GF-D8 (cell line): ENCODE results near the gene UBL5.

Experiments
- DNase-seq: peaks from one replicate; lab custom pipeline; 2025; lab: John Stamatoyannopoulos, UW

The UBL5 gene

DNA sequence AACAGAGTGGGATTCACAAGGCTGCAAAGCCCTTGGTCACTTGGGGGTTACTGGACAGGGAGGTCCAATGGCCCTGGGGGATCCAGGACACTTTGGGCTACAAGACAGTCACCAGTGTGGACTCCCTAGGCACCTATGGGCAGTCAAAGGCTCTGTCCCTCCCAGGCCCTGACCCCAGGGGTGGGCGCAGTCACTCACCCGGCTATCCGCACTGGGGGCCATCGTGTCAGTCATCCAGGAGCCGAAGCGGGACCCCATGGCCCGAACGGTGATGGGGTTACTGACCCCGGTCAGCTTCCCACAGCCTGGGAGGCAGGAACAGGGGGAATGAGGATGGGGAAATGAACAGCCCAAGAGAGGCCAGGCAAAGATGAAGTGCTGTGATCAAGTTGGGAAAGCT is 28.9 kb downstream of the UBL5 start:
- no peak for DNase-seq

DNA sequence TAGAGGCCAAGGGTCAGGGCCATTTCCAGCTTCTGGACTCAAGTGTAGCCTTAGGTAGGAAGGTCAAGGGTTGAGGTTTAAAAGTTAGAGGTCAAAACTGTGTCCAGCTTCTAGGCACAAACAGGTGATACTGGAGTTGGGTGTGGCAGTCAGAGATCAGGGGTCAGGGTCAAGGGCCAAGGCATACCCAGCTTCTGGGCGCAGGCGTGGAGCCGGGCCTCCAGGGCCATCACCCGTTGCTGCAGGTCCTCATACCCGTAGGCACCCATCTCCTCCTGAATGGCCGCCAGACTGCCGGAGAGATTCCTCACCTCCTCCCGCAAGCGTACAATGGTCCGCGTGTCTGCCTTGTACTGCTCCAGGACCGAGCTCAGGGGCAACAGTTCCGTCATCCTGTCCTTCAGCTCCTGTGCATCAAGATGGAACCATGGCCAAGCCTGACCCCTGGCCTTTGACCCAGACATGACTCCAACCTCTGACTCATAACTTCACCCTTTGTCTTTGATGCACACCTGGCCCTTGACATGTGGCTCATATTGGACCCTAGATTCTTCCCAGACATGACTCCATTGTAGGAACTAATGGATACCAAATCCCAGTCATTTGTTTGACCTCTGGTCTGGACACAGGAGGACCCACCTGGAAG is 29.5 kb downstream of the UBL5 start:
- no peak for DNase-seq

DNA sequence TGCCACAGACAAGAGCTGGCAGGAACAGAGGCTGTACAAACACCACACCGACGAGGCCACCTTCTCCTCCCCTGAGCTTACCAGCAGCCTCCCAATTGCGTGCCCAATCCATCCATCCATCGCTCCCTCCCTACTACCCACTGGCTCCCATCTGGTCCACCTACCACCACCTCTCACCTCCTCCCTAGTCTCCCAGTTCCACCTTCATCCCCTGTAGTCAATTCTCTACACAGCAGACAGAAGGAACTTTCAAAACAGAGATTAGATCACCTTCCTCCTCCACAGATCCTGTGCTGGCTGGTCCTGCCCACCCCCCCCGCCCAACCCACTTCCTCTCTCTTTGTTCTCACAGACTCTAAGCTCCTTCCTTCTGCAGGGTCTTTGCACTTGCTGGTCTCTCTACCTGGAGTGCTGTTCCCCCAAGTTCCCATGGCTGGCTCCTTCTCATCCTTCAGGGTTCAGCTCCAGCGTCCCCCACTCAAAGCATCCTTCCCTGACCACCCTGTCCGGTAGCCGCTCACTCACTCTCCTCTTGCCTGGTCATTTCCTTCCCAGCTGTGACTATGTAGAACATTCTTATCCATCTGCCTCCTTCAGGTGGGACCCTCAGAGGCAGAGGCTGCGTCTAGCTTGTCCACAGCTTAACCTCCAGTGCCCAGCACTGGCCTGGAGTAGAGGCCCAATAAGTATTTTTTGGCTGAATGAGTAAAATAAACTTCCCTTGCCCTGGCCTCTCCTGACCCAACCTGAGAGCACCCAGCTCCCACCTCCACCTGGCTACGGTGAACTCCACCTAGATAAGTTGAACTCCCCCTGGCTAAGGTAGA is 30.4 kb downstream of the UBL5 start:
- DNase-seq: peak; percentile 24

DNA sequence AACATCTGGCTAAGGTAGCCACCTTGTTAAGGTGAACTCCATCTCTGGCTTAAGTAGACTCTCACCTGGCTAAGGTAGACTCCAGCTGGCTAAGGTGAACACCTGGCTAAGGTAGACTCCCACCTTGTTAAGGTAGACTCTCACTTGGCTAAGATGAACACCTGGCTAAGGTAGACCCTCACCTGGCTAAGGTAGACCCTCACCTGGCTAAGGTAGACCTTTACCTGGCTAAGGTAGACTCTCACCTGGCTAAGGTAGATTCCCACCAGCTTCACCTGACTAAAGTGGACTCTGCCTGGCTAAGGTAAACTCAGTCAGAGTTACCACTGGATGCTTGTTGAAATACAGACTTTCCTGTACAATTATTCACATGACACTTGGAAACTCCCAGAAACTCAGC is 31.0 kb downstream of the UBL5 start:
- no peak for DNase-seq

DNA sequence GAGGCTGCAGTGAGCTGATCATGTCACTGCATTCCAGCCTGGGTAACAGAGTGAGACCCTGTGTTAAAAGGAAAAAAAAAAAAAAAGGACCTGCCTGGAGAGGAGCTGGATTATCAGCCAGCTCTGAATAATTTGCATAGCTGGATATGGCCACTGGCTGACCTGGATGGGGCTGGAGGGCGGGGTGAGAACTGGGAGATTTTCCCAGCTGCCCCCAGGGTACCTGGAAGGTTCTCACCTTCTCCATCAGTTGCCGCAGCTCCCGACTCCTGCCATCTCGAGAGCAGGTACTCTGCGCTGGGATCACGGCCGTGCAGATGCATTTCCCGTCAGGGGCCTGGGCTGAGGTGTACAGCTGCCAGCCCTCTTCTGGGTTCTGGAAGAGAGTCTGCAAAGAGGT is 32.7 kb downstream of the UBL5 start:
- DNase-seq: no peak

DNA sequence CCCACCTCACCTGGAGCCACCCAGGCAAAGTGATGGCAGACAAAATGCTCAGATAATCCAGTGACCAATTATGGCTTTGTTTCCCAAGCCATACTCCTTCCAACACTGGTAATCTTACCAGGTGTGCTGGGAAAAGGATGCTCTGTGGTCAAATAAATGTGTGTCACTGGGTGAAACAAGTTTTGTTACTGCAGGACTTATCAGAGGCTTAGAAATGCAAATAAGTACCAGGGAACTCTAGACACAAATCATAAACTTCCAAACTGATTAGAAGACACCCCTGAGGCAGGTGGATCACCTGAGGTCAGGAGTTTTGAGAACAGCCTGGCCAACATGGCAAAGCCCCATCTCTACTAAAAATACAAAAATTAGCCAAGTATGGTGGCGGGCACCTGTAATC is 33.8 kb downstream of the UBL5 start:
- DNase-seq: no peak

DNA sequence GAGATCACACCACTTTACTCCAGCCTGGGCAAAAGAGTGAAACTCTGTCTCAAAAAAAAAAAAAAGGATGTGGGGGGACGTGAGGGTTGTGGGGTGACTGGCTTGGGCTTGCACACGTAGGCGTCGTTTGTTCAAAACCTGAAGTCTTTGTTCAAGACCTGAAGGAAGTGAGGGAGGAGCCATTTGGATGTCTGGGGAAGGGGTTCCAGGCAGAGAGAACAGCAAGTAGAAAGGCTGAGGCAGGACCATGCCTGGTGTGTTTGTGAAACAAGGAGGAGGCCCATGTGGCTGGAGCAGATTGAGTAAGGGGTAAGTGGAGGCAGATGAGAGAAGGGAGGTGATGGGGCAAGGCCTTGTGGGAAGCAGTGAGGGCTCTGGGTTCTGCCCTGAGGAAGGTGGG is 35.2 kb downstream of the UBL5 start:
- DNase-seq: no peak

DNA sequence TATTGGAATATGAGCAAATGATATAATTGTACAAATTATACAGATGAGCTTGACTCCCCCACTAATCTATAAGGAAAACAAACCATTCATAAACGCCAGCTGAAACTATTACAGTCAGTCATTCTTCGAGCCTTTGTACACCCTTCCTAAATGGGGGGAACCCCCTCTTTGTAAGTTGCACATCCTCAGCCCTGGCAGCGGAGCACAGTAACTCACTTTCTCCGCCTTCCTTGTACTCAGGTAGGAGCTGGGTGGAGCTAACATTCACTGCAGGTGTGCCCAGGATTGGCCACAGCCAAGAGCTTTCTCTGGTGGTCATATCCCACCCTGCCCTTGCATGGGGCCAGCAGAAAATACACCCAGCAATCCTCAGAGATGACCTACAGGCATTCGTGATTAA is 36.0 kb downstream of the UBL5 start:
- no peak for DNase-seq

DNA sequence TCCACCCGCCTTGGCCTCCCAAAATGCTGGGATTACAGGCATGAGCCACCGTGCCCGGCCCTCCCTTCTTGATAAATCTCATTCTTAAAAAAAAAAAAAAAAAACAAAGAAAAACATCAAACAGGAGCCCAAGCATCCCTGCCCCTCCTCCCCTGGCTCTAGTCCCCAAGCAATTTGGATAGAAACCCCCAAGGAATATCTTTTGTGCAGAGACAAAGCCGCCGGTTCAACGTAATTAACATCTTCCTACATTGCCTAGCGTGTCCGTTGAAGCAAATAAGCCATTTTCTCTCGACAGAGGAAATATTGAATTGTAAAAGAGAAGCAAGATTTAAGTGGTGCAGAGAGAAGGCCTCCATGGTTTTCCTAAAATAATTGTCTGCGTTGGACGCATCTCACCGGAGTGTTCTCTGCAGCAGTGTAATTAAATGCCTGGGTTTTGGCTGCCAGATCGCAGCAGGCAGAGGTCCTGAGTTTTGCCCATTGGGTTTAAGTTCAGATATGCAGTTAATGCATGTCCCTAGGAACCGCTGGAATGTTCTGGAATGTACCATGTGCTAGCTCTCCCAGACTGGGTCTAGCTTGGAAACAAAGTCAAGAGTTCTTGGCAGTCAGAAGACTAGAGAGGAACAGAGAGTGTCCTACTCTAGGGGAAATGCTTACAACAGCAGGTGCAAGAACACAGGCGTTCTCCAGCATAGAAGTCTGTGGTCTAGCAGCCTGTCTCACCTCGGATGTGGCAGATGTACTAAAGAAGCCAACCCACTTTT is 38.2 kb downstream of the UBL5 start:
- DNase-seq: no peak

DNA sequence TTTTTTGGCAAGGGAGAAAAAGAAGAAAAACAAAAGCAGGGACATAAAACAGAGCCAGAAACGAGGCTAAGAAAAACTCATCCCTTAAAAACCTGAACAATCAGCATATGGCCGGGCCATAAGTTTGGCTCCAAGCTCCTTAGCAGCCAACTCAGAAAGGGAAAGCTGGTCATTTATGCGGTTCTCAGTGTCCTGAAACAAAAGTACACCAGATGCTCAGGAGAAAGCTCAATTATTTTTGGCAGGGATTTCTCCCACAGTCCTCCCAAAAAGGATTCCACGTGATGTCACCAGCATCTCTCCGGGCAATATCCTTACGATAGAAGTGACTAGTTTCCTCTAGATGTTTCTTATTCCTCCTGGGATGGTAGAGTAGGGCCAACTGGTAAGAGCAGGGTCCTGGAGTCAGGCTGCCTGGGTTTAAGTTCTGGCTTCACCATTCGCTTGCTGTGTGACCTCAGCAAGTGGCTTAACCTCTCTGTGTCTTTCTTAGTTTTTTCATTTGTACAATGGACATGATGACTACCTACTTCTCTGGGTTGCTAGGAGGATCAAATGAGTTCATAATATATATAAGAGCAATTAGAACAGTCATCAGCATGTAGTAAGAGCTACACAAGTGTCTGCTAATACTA is 41.4 kb downstream of the UBL5 start:
- no peak for DNase-seq

DNA sequence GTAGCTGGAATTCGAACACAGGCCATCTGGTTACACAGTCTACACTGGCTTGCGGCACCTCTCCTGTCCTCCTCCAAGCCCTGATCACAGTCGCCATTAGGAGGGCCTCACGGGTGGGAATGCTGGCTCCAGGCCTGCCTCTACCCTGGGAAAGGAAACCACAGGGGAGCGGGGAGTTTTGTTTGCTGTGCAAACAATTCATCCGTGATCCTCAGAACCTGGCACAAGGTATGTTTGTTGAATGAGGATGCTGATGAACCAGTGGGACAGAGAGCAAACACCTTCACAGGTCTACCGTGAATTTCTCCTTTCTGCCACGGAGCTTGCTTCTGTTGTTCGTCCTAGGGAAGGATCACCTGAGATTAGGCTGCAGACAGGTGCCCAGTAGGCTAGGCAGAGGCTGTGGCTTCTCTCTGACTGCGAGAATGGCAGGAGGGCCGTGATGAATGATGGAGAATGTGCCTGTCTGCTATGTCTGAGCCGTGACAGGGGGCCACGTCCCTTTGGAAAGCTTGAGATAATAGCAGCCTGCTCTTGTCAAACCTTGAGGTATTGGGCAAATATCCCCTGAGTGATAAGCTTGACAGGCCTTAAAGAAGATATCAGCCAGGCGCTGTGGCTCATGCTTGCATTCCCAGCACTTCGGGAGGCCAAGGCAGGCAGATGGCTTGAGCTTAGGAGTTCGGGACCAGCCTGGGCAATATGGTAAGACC is 44.1 kb downstream of the UBL5 start:
- DNase-seq: no peak

DNA sequence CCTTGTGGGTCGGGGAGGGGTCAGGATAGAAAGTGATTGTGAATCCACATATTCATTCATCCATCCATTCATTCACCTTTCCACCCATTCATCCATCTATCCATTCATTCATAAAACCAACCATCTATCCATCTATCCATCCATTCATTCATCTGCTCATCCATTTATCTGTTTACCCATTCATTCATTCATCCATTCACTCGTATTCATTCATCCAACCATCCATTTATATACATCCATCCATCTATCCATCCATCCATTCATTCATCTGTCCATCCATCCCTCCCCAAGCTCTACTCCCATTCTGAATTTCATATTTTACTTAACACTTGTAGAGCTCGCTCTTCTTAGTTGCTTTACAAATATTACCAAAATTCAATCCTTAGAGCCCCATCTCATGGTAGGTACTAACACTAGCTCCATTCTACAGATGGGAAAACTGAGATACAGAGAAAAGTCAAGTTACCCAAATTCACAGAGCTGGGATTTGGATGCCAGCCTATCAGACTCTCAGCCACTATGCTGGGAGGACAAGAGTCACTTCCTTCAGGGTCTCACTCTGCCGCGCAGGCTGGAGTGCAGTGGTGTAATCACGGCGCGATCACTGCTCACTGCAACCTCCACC is 45.0 kb downstream of the UBL5 start:
- no peak for DNase-seq

DNA sequence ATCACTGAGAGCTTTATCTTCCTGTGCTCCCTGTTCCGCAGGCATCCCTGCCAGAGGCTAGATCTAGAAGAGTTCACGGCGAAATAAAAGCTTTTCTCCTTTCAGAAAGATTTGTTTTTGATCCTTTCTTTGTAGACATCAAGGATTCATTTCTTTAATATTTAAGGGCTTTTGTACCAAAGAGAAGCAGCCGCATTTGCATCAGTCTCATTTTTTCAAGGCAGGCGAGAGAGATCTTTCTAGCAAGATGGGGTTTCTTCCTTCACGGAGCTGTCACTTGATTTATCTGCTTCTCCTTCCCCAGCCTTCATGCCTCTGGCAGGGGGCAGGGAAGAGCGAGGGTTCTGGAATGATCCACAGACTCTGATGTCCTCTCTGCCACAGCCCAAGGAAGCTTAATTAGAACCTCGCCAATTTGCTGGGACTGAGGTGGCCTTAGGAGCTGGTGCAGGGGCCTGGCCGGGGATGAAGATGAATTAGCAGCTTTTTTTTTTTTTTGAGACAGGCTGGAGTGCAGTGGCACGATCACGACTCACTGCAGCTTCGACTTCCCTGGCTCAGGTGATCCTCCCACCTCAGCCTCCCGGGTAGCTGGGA is 47.4 kb downstream of the UBL5 start:
- DNase-seq: no peak

DNA sequence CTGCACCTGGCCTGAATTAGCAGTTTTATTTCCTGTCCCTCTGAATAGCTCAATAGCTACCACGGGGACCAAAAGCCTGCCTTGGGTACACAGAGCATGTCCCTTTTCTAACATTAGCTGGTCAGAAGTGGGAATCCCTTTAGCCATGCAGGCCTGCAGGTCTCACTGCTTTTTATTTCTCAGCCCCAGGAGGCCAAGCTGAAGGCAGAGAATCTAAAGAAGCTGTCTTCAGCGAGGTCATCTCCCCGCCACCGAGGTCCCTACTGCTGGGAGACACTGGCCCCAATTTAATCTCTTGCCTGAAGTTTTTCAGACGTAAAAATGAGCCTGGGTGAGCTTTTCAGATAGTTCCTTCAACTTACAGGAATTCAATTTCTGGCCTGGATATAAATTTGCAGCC is 48.1 kb downstream of the UBL5 start:
- no peak for DNase-seq

DNA sequence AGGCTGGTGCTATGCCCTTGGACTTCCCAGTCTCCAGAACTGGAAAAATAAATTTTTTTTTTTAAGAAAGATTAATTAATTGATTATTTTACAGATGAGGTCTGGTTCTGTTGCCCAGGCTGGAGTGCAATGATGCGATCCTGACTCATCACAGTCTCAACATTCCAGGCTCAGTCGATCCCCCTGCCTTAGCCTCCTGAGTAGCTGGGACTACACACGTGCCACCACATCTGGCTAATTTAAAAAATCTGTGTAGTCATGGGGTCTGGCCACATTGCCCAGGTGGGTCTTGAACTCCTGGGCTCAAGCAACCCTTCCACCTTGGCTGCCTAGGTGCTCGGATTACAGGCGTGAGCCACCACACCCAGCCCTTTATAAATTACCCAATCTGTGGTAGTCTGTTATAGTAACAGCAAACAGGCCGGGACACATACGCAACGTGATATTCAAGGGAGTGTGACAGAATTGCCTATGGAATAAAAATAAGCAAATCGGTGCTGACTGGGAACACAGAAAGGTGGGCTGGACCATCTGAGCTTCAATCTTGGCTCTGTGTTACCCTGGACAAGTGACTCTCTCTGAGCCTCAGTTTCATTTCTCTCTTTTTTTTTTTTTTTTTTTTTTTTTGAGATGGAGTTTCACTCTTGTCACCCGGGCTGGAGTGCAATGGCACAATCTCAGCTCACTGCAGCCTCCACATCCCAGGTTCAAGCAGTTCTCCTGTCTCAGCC is 50.2 kb downstream of the UBL5 start:
- no peak for DNase-seq

DNA sequence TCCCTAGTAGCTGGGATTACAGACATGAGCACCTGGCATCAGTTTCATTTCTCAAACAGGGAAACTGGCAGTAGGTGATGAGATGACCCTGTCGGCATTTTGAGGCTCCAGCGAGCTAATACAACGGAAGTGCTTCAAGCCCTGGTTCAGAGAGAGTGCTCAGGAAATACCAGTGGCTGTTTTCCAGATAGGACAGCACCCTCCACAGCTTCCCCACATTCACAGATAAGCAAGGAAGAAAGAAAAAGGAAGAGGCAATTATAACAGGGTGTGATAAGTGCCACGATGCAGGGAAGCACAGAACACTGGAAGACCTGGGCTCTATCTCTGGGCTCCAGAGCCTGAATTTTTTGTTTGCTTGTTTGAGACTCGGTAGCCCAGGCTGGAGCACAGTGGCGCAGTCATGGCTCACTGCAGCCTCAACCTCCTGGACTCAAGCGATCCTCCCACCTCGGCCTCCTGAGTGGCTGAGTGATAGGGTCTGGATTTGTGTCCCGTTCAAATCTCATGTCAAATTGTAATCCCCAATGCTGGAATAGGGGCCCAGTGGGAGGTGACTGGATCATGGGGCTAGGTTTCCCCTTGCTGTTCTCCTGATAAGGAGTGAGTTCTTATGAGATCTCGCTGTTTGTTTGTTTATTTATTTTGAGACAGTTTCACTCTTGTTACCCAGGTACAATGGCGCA is 50.9 kb downstream of the UBL5 start:
- DNase-seq: no peak
